ENCODE measurements around the gene GLRA1. TPM values are rescaled to one million over a fixed set of nuclear protein-coding genes. Genes with fewer than 3 reads are reported as not detected.

GLRA1 gene
- total and polyA plus RNA-seq, 4 donors = not detected

GRCh38 chr5:151926188-151926587, 1.5 kb upstream of the GLRA1 start:
- Histone ChIP-seq H3K9me3 (ENCODE audit: control insufficient read depth in 4 of 4, low read length in 3 of 4) (peaks cover 0 to 11% (median 0%) of the 10 kb centered on the region in 4 donors), H3K36me3 (ENCODE audit: control insufficient read depth in 4 of 4, insufficient read depth in 3 of 4, low read depth in 1 of 4, low read length in 3 of 4) (no peaks in the 10 kb centered on the region), H3K9ac (ENCODE audit: low read depth in 1 of 2, low read length in 2 of 2) (no peak overlapping the region), H3K27me3 (ENCODE audit: control insufficient read depth in 4 of 4, insufficient read depth in 4 of 4, low read length in 3 of 4) (peaks cover 0 to 7% (median 5%) of the 10 kb centered on the region in 4 donors), H3K4me3 (ENCODE audit: low read depth in 1 of 3, low read length in 3 of 3) (no peak overlapping the region), H3K4me1 (ENCODE audit: control insufficient read depth in 4 of 4, insufficient read depth in 4 of 4, low read length in 3 of 4) (no peaks in the 10 kb centered on the region), H3K27ac (ENCODE audit: low read depth in 1 of 2, low read length in 2 of 2) (no peak overlapping the region)
- no peak for DNase-seq (ENCODE audit: low spot score)
- TF ChIP-seq REST (IDR thresholded peaks at IDR 0.05) = no peak
- no peak for TF ChIP-seq TAF1 (conservative IDR thresholded peaks at IDR 0.05)
- TF ChIP-seq ATF3 (IDR thresholded peaks at IDR 0.05) = no peak
- TF ChIP-seq FOXA2 (IDR thresholded peaks at IDR 0.05) = no peak
- no peak for TF ChIP-seq ZBTB33 (IDR thresholded peaks at IDR 0.05)
- TF ChIP-seq FOXA1 (IDR thresholded peaks at IDR 0.05) = no peak
- TF ChIP-seq RXRA (IDR thresholded peaks at IDR 0.05) = no peak
- no peak for TF ChIP-seq CTCF (IDR thresholded peaks at IDR 0.05; ENCODE audit: low read depth, low read length, missing input control)
- no peak for TF ChIP-seq NR2F2 (IDR thresholded peaks at IDR 0.05)
- TF ChIP-seq HNF4A (conservative IDR thresholded peaks at IDR 0.05) = no peak
- TF ChIP-seq EGR1 (IDR thresholded peaks at IDR 0.05; ENCODE audit: low read depth in 2 of 2) = no peak
- TF ChIP-seq YY1 (IDR thresholded peaks at IDR 0.05) = no peak
- no peak for TF ChIP-seq MAX (IDR thresholded peaks at IDR 0.05)
- TF ChIP-seq HNF4G (IDR thresholded peaks at IDR 0.05) = no peak
- TF ChIP-seq GABPA (IDR thresholded peaks at IDR 0.05 in 1 of 2, conservative IDR thresholded peaks at IDR 0.05 in 1 of 2) = no peak
- no peak for TF ChIP-seq JUND (IDR thresholded peaks at IDR 0.05)
- WGBS = 44% methylated on average over 3 of the region's 3 CpGs

- TF ChIP-seq TAF1 (conservative IDR thresholded peaks at IDR 0.05) (no peak), MAX (IDR thresholded peaks at IDR 0.05) (no peak), ZBTB33 (IDR thresholded peaks at IDR 0.05) (no peak), JUND (IDR thresholded peaks at IDR 0.05) (no peak), CTCF (IDR thresholded peaks at IDR 0.05; ENCODE audit: low read depth, low read length, missing input control) (no peak), GABPA (IDR thresholded peaks at IDR 0.05 in 1 of 2, conservative IDR thresholded peaks at IDR 0.05 in 1 of 2) (no peak), EGR1 (IDR thresholded peaks at IDR 0.05; ENCODE audit: low read depth in 2 of 2) (no peak)
- Histone ChIP-seq H3K27me3 (ENCODE audit: control insufficient read depth in 4 of 4, insufficient read depth in 4 of 4, low read length in 3 of 4) (peaks cover 0 to 10% (median 6%) of the 10 kb centered on the region in 4 donors), H3K9ac (ENCODE audit: low read depth in 1 of 2, low read length in 2 of 2) (no peak overlapping the region), H3K4me3 (ENCODE audit: low read depth in 1 of 3, low read length in 3 of 3) (no peak overlapping the region), H3K36me3 (ENCODE audit: control insufficient read depth in 4 of 4, insufficient read depth in 3 of 4, low read depth in 1 of 4, low read length in 3 of 4) (no peaks in the 10 kb centered on the region), H3K4me1 (ENCODE audit: control insufficient read depth in 4 of 4, insufficient read depth in 4 of 4, low read length in 3 of 4) (no peaks in the 10 kb centered on the region), H3K9me3 (ENCODE audit: control insufficient read depth in 4 of 4, low read length in 3 of 4) (peaks cover 0 to 6% (median 0%) of the 10 kb centered on the region in 4 donors), H3K27ac (ENCODE audit: low read depth in 1 of 2, low read length in 2 of 2) (no peak overlapping the region)
- no peak for DNase-seq (ENCODE audit: low spot score)
- 15% methylated on average over 16 of the region's 16 CpGs for WGBS
Observed at GRCh38 chr5:151925340-151925739, 689 bp upstream of the GLRA1 start.

All from liver (tissue), 9 donors.